Measurements from ENCODE around the gene XRN2.

The XRN2 gene

GRCh38 chr20:21436205-21436604 is 133.1 kb downstream of the XRN2 start:
- no peak for FAIRE-seq

- no peak for FAIRE-seq
Observed at GRCh38 chr20:21437248-21437647, 134.1 kb downstream of the XRN2 start.

GRCh38 chr20:21437816-21438215 is 134.7 kb downstream of the XRN2 start:
- FAIRE-seq: no peak
